ENCODE measurements around the gene VTCN1.

Gene VTCN1

DNA sequence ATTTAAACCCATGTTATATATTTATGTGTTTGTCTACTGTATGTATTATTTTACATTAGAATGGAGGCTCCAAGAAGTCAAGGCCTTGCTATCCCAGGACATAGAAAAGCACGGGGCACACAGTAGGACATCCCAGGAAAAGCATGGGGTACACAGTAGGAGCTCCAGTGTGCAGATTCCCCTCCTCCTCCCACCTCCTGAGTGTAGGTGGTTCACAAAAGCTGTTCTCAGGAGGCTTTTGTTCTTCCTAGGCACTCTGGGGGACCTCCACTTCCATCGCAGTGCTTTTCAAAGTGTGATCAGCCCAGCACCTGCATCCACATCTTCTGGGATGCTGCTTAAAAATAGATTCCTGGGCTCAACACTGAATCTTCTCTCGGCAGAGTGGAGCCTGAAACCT is 30.8 kb upstream of the VTCN1 start:
- DNase-seq (ENCODE audit: low spot score) = no peak
- in situ Hi-C loops (cut with MboI; ENCODE audit: low pct_unique_long_range_greater_than_20kb, low sequenced_read_pairs, unreplicated experiment) = no loop called here
- TF ChIP-seq, protein P1, sequence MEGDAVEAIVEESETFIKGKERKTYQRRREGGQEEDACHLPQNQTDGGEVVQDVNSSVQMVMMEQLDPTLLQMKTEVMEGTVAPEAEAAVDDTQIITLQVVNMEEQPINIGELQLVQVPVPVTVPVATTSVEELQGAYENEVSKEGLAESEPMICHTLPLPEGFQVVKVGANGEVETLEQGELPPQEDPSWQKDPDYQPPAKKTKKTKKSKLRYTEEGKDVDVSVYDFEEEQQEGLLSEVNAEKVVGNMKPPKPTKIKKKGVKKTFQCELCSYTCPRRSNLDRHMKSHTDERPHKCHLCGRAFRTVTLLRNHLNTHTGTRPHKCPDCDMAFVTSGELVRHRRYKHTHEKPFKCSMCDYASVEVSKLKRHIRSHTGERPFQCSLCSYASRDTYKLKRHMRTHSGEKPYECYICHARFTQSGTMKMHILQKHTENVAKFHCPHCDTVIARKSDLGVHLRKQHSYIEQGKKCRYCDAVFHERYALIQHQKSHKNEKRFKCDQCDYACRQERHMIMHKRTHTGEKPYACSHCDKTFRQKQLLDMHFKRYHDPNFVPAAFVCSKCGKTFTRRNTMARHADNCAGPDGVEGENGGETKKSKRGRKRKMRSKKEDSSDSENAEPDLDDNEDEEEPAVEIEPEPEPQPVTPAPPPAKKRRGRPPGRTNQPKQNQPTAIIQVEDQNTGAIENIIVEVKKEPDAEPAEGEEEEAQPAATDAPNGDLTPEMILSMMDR (IDR thresholded peaks at IDR 0.05; ENCODE audit: extremely low read depth, insufficient read depth, missing control alignments) = no peak

- DNase-seq (ENCODE audit: low spot score) = no peak
- TF ChIP-seq, protein P1 (IDR thresholded peaks at IDR 0.05; ENCODE audit: extremely low read depth, insufficient read depth, missing control alignments) = no peak
- in situ Hi-C loops (cut with MboI; ENCODE audit: low pct_unique_long_range_greater_than_20kb, low sequenced_read_pairs, unreplicated experiment) = no loop called here
Measured at GRCh38 chr1:117240547-117240946, 29.8 kb upstream of the VTCN1 start.

DNA sequence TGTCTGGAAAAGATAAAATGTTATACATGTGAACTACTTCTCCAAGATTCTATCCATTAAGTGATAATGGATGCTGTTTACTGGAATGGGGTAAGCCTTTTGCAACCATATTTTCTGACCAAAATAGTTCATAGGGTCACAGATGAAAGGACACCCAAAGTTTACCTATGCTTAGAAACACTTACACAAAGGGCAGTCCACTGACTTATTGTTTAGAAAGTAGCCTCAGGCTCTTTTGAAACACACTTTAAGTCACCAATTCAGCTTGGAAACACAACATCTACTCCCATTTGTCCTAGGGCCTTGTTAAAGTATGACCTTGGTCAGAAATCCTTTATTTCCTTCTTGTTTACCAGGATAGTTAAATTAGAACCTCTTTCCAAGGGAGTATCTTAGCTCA is 28.7 kb upstream of the VTCN1 start:
- TF ChIP-seq, protein P1 (IDR thresholded peaks at IDR 0.05; ENCODE audit: extremely low read depth, insufficient read depth, missing control alignments) = no peak

DNA sequence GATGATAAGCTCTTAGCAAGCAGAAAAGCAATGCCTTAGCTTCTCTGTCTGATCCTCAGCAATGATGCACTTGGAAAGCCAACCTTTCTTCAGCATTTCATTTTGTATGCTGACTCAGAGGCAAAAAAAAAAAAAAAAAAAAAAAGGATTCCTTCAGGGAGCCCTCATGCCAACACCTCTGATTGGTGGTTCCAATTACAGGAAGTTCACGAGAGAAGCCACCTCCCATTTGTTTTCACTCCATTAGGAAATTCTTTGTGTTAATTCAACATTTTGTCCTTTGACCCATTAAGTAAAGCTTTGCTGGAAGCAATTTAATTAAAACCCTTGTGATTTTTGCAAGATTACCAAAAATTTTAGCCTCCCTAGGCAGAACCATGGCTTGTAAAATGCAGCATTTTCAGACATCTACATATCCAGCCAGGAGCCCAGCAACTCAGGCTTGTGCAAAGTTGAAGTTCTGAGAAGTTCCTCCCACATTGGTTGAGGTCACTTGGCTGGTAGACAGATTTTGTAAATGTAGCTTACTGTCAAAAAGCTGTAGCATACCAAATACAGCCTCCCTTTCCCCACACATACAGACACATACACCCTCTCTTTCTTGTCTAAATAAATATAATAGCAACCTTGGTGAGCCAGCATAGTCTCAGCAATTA is 27.1 kb upstream of the VTCN1 start:
- no peak for DNase-seq (ENCODE audit: low spot score)
- TF ChIP-seq, protein P1 (IDR thresholded peaks at IDR 0.05; ENCODE audit: extremely low read depth, insufficient read depth, missing control alignments) = no peak
- in situ Hi-C loops (cut with MboI; ENCODE audit: low pct_unique_long_range_greater_than_20kb, low sequenced_read_pairs, unreplicated experiment) = no loop called here

More for the DNA sequence above, 28.7 kb upstream of the VTCN1 start:
- in situ Hi-C loops (cut with MboI; ENCODE audit: low pct_unique_long_range_greater_than_20kb, low sequenced_read_pairs, unreplicated experiment) = no loop called here
- no peak for DNase-seq (ENCODE audit: low spot score)

DNA sequence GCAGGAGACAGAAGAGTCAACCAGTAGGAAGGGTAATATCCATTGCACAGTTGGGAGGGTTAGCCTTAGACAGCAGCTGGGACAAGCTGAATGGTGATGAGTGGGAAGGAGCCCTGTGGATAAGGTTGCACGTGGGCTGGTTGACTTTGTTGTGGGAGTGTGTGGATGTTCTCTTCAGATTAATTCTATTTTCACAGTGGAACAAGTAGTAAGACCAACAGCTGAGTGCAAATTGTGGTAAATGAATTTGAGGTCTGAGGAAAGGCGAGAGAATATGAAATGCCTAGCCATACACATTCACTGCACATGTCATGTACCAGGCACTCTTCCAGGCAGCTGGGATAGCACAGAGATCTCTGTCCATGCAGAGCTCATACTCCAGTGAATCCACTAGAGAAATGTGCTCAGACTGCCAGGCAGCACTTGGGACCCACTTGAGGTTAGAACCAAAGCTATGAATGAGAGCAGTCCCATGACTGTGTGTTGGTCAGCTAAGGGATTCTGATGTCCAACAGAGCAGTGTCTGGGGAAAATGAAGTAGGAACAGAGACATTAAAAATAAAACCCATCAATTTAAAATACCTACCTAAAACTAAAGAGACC is 25.2 kb upstream of the VTCN1 start:
- DNase-seq (ENCODE audit: low spot score) = no peak
- TF ChIP-seq, protein P1 (IDR thresholded peaks at IDR 0.05; ENCODE audit: extremely low read depth, insufficient read depth, missing control alignments) = no peak
- in situ Hi-C loops (cut with MboI; ENCODE audit: low pct_unique_long_range_greater_than_20kb, low sequenced_read_pairs, unreplicated experiment) = no loop called here

DNA sequence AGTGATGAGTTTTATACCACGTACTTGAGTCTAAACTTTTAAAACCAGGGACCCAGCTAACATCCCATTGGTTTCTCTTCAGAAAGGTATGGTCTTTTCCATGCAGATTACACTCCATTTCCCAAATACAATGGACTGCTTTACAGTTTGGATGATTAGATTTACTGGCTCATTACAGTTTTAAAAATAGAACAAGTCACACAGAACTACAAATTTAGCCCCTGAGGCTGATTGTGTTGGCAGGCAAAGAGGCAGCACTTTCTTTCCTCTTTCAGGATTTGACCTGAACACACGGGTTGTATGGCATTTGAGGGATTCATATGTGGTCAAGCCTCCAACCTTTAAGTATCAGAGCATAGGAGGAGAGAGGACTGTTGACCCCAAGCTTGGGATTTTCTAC is 21.8 kb upstream of the VTCN1 start:
- TF ChIP-seq, protein P1 (IDR thresholded peaks at IDR 0.05; ENCODE audit: extremely low read depth, insufficient read depth, missing control alignments) = no peak
- in situ Hi-C loops (cut with MboI; ENCODE audit: low pct_unique_long_range_greater_than_20kb, low sequenced_read_pairs, unreplicated experiment) = no loop called here
- no peak for DNase-seq (ENCODE audit: low spot score)

All from GM13977 (cell line).